Measurements from ENCODE around the gene CTSD.

DNA sequence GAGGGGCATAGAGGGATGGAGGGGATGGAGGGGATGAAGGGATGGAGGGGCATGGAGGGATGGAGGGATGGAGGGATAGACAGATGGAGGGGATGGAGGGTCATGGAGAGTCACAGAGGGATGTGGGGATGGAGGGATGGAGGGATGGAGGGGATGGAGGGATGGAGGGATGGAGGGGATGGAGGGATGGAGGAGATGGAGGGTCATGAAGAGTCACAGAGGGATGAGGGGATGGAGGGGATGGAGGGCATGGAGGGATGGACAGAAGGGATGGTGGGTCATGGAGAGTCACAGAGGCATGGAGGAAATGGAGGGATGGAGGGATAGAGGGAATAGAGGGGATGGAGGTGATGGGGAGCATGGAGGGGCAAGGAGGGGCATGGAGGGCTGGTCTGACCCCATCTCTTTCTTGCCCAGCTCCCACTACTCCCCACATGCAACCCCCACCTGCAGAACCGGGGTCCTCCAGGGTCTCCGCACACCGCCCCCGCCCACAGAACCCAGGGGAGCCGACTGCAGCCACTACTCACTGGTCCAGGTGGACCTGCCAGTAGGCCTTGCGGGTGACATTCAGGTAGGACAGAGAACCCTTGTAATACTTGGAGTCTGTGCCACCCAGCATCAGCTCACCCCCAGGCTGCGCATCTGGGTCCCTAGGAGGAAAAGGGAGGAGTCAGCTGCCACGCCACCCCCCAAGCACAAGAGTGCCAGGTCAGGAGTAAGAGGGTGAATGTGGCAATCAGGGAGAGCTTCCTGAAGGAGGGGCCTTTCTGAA is 9.2 kb downstream of the CTSD start:
- TF ChIP-seq, protein P1, sequence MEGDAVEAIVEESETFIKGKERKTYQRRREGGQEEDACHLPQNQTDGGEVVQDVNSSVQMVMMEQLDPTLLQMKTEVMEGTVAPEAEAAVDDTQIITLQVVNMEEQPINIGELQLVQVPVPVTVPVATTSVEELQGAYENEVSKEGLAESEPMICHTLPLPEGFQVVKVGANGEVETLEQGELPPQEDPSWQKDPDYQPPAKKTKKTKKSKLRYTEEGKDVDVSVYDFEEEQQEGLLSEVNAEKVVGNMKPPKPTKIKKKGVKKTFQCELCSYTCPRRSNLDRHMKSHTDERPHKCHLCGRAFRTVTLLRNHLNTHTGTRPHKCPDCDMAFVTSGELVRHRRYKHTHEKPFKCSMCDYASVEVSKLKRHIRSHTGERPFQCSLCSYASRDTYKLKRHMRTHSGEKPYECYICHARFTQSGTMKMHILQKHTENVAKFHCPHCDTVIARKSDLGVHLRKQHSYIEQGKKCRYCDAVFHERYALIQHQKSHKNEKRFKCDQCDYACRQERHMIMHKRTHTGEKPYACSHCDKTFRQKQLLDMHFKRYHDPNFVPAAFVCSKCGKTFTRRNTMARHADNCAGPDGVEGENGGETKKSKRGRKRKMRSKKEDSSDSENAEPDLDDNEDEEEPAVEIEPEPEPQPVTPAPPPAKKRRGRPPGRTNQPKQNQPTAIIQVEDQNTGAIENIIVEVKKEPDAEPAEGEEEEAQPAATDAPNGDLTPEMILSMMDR (conservative IDR thresholded peaks at IDR 0.05; ENCODE audit: low read depth, low read length): no peak
- TF ChIP-seq CHD1 (IDR thresholded peaks at IDR 0.05; ENCODE audit: low read depth, low read length): no peak
- TF ChIP-seq POLR2A (IDR thresholded peaks at IDR 0.05; ENCODE audit: low read depth, low read length): no peak
- TF ChIP-seq SMC3 (IDR thresholded peaks at IDR 0.05; ENCODE audit: low read depth, low read length): no peak
- TF ChIP-seq RFX5 (IDR thresholded peaks at IDR 0.05; ENCODE audit: low read depth, low read length): no peak
- no peak for TF ChIP-seq FOS (IDR thresholded peaks at IDR 0.05; ENCODE audit: low read depth, low read length)
- TF ChIP-seq NFE2L2 (IDR thresholded peaks at IDR 0.05; ENCODE audit: low read depth, low read length): no peak
- TF ChIP-seq MXI1 (IDR thresholded peaks at IDR 0.05; ENCODE audit: borderline replicate concordance, low read depth, low read length): no peak
- TF ChIP-seq MAFK (IDR thresholded peaks at IDR 0.05; ENCODE audit: low read depth, low read length): no peak
- no peak for TF ChIP-seq RCOR1 (IDR thresholded peaks at IDR 0.05; ENCODE audit: insufficient replicate concordance, low read length)

Data from IMR-90 (cell line).